PFSK-1 (cell line): ENCODE measurements around the gene DGUOK.

ENCODE experiments used
- FOXP2 ChIP-seq: optimal IDR thresholded peaks from 2 replicates; pipeline ENCODE3; 2011; ENCODE audit warnings: borderline replicate concordance, control low read depth, inconsistent platforms; ENCODE audit not compliant: insufficient read depth; ENCODE audit errors: extremely low read length, extremely low read depth
- POLR2AphosphoS5 ChIP-seq: IDR thresholded peaks from 2 replicates; pipeline ENCODE4 v1.6.1; 2012; ENCODE audit warnings: low read depth, mild to moderate bottlenecking, control low read depth, low read length, moderate library complexity
- REST ChIP-seq, 2 experiments: IDR thresholded peaks; 2 replicates each; pipeline versions ENCODE4 v1.6.1 to v1.8.0; 2011 to 2012; ENCODE audit warnings: low read depth in 2 of 2, low read length in 2 of 2, control low read depth in 1 of 2, inconsistent platforms in 1 of 2, mild to moderate bottlenecking in 1 of 2, moderate library complexity in 1 of 2; ENCODE audit not compliant: insufficient read depth in 1 of 2
- SIN3A ChIP-seq: IDR thresholded peaks from 2 replicates; pipeline ENCODE4 v1.6.1; 2012; ENCODE audit warnings: mild to moderate bottlenecking, low read length, moderate library complexity, borderline replicate concordance; ENCODE audit not compliant: insufficient read depth
- TAF1 ChIP-seq: IDR thresholded peaks from 2 replicates; pipeline ENCODE4 v1.6.1; 2012; ENCODE audit warnings: low read length, control low read depth, borderline replicate concordance; ENCODE audit not compliant: insufficient read depth

Gene DGUOK

GRCh38 chr2:73921581-73921980 is 5.1 kb upstream of the DGUOK start:
- no peak for TF ChIP-seq POLR2AphosphoS5
- no peak for TF ChIP-seq SIN3A
- no peak for TF ChIP-seq TAF1
- TF ChIP-seq REST (IDR thresholded peaks at IDR 0.05; ENCODE audit: insufficient read depth in 1 of 2, low read depth in 2 of 2, low read length in 2 of 2): no peak
- no peak for TF ChIP-seq FOXP2

- TF ChIP-seq FOXP2 (no peak), SIN3A (no peak), TAF1 (no peak), POLR2AphosphoS5 (no peak), REST (IDR thresholded peaks at IDR 0.05; ENCODE audit: insufficient read depth in 1 of 2, low read depth in 2 of 2, low read length in 2 of 2) (no peak)
Measured at GRCh38 chr2:73922681-73923080, 4.0 kb upstream of the DGUOK start.

- no peak for TF ChIP-seq TAF1
- no peak for TF ChIP-seq SIN3A
- no peak for TF ChIP-seq POLR2AphosphoS5
- TF ChIP-seq FOXP2: no peak
- no peak for TF ChIP-seq REST (IDR thresholded peaks at IDR 0.05; ENCODE audit: insufficient read depth in 1 of 2, low read depth in 2 of 2, low read length in 2 of 2)
Measured at GRCh38 chr2:73925033-73925704, 1.5 kb upstream of the DGUOK start.

GRCh38 chr2:73925853-73926492 is 707 bp upstream of the DGUOK start:
- TF ChIP-seq SIN3A (no peak), TAF1 (no peak), POLR2AphosphoS5 (no peak), FOXP2 (no peak)

- TF ChIP-seq REST (IDR thresholded peaks at IDR 0.05; ENCODE audit: insufficient read depth in 1 of 2, low read depth in 2 of 2, low read length in 2 of 2): no peak
- no peak for TF ChIP-seq FOXP2
- TF ChIP-seq POLR2AphosphoS5: no peak
- no peak for TF ChIP-seq TAF1
- no peak for TF ChIP-seq SIN3A
Measured at GRCh38 chr2:73927344-73927743, 664 bp downstream of the DGUOK start.
